H9 (cell line): ENCODE results near the gene CXCR4. TPM values are rescaled to one million over a fixed set of nuclear protein-coding genes. Genes with fewer than 3 reads are reported as not detected.

Experiments used
- DNase-seq: peaks from one replicate; pipeline ENCODE4 v3.0.0-alpha.2; 2017
- H2AFZ ChIP-seq: one replicate; pipeline ENCODE4 v1.6.1; 2013; ENCODE audit warnings: mild to moderate bottlenecking, low read length, control low read depth, moderate library complexity
- H2AK5ac ChIP-seq: 2 replicates; pipeline ENCODE4 v1.6.1; 2013; ENCODE audit warnings: low read length, control low read depth, mixed read lengths; ENCODE audit not compliant: insufficient read length
- H2BK120ac ChIP-seq: one replicate; pipeline ENCODE4 v1.6.1; 2013; ENCODE audit warnings: low read depth, mild to moderate bottlenecking, low read length, control low read depth, inconsistent platforms; ENCODE audit not compliant: poor library complexity, severe bottlenecking
- H2BK12ac ChIP-seq: 2 replicates; pipeline ENCODE4 v1.6.1; 2013; ENCODE audit warnings: low read length, control low read depth, mixed read lengths, low read depth; ENCODE audit not compliant: insufficient read length
- H2BK15ac ChIP-seq: 2 replicates; pipeline ENCODE4 v1.6.1; 2013; ENCODE audit warnings: low read depth, low read length, control low read depth
- H2BK20ac ChIP-seq: one replicate; pipeline ENCODE4 v1.6.1; 2013; ENCODE audit warnings: low read depth, mild to moderate bottlenecking, low read length, control low read depth, inconsistent platforms; ENCODE audit not compliant: poor library complexity, severe bottlenecking
- H2BK5ac ChIP-seq: 2 replicates; pipeline ENCODE4 v1.6.1; 2013; ENCODE audit warnings: low read length, control low read depth, mixed read lengths; ENCODE audit not compliant: insufficient read length
- H3K14ac ChIP-seq: 2 replicates; pipeline ENCODE4 v1.6.1; 2013; ENCODE audit warnings: low read length, control low read depth; ENCODE audit not compliant: insufficient read depth
- H3K18ac ChIP-seq: 2 replicates; pipeline ENCODE4 v1.6.1; 2013; ENCODE audit warnings: low read depth, mild to moderate bottlenecking, mixed read lengths, low read length, control low read depth; ENCODE audit not compliant: insufficient read length
- H3K23ac ChIP-seq: 2 replicates; pipeline ENCODE4 v1.6.1; 2013; ENCODE audit warnings: low read length, control low read depth, mixed read lengths, low read depth; ENCODE audit not compliant: insufficient read length
- H3K23me2 ChIP-seq: 2 replicates; pipeline ENCODE4 v1.6.1; 2013; ENCODE audit warnings: low read depth, mild to moderate bottlenecking, mixed read lengths, low read length, control low read depth; ENCODE audit not compliant: insufficient read length, poor library complexity, severe bottlenecking
- H3K27ac ChIP-seq: 2 replicates; pipeline ENCODE4 v1.5.1; 2013; ENCODE audit warnings: low read length, control low read depth, mixed read lengths, low read depth; ENCODE audit not compliant: insufficient read length
- H3K27me3 ChIP-seq: 2 replicates; pipeline ENCODE4 v1.6.1; 2013; ENCODE audit warnings: low read length, control low read depth, inconsistent platforms; ENCODE audit not compliant: insufficient read depth
- H3K4ac ChIP-seq: 2 replicates; pipeline ENCODE4 v1.6.1; 2013; ENCODE audit warnings: low read depth, mild to moderate bottlenecking, control low read depth, inconsistent platforms, low read length, moderate library complexity
- H3K4me1 ChIP-seq: 2 replicates; pipeline ENCODE4 v1.6.1; 2013; ENCODE audit warnings: low read length, control low read depth, inconsistent platforms; ENCODE audit not compliant: insufficient read depth
- H3K4me2 ChIP-seq: 2 replicates; pipeline ENCODE4 v1.6.1; 2013; ENCODE audit warnings: low read length, control low read depth, mixed read lengths; ENCODE audit not compliant: insufficient read length, insufficient read depth
- H3K56ac ChIP-seq: 2 replicates; pipeline ENCODE4 v1.6.1; 2013; ENCODE audit warnings: low read depth, mild to moderate bottlenecking, mixed read lengths, low read length, control low read depth; ENCODE audit not compliant: insufficient read length
- H3K79me1 ChIP-seq: 2 replicates; pipeline ENCODE4 v1.6.1; 2013; ENCODE audit warnings: low read depth, mild to moderate bottlenecking, moderate library complexity, low read length, control low read depth, inconsistent platforms; ENCODE audit not compliant: insufficient read depth, poor library complexity, severe bottlenecking
- H3K79me2 ChIP-seq: 2 replicates; pipeline ENCODE4 v1.6.1; 2013; ENCODE audit warnings: low read length, control low read depth, inconsistent platforms; ENCODE audit not compliant: insufficient read depth
- H3K9ac ChIP-seq: 2 replicates; pipeline ENCODE4 v1.6.1; 2013; ENCODE audit warnings: low read length, control low read depth, mixed read lengths; ENCODE audit not compliant: insufficient read length; ENCODE audit errors: extremely low read depth
- H3K9me3 ChIP-seq: one replicate; pipeline ENCODE4 v1.6.1; 2013; ENCODE audit warnings: low read depth, low read length, inconsistent platforms; ENCODE audit not compliant: control insufficient read depth
- H3T11ph ChIP-seq: one replicate; pipeline ENCODE4 v1.6.1; 2013; ENCODE audit warnings: mild to moderate bottlenecking, low read length, control low read depth, inconsistent platforms
- H4K20me1 ChIP-seq: one replicate; pipeline ENCODE4 v1.6.1; 2013; ENCODE audit not compliant: control insufficient read depth, insufficient read length, insufficient read depth
- H4K5ac ChIP-seq: 2 replicates; pipeline ENCODE4 v1.6.1; 2013; ENCODE audit warnings: low read depth, mild to moderate bottlenecking, mixed read lengths, low read length, control low read depth; ENCODE audit not compliant: insufficient read length
- H4K8ac ChIP-seq: replicated peaks from 2 replicates; pipeline ENCODE4 v1.6.1; 2013; ENCODE audit warnings: low read length, control low read depth, mixed read lengths, low read depth; ENCODE audit not compliant: insufficient read length
- H4K91ac ChIP-seq: 2 replicates; pipeline ENCODE4 v1.6.1; 2013; ENCODE audit warnings: low read depth, mild to moderate bottlenecking, moderate library complexity, mixed read lengths, low read length, control low read depth; ENCODE audit not compliant: insufficient read length
- H3K27ac Mint-ChIP-seq, 3 experiments: 2 replicates in 2 of 3; 3 replicates in 1 of 3; pipeline ENCODE4 v1.8.0; 2020 to 2021; ENCODE audit warnings: mixed read lengths in 3 of 3, mild to moderate bottlenecking in 1 of 3, moderate library complexity in 1 of 3
- H3K27me3 Mint-ChIP-seq: 2 replicates; pipeline ENCODE4 v1.8.0; 2021; ENCODE audit warnings: low read depth, mild to moderate bottlenecking, moderate library complexity, mixed read lengths
- H3K36me3 Mint-ChIP-seq, 3 experiments: 2 replicates in 2 of 3; 3 replicates in 1 of 3; pipeline ENCODE4 v1.8.0; 2020 to 2021; ENCODE audit warnings: low read depth in 3 of 3, mixed read lengths in 3 of 3; ENCODE audit not compliant: insufficient read depth in 1 of 3
- H3K4me1 Mint-ChIP-seq, 2 experiments: 2 replicates each; pipeline ENCODE4 v1.8.0; 2020; ENCODE audit warnings: mixed read lengths in 2 of 2
- H3K4me3 Mint-ChIP-seq, 2 experiments: 2 replicates in 1 of 2; 3 replicates in 1 of 2; pipeline ENCODE4 v1.8.0; 2020 to 2021; ENCODE audit warnings: mild to moderate bottlenecking in 2 of 2, mixed read lengths in 2 of 2, moderate library complexity in 1 of 2
- H3K9me3 Mint-ChIP-seq, 2 experiments: 2 replicates in 1 of 2; 3 replicates in 1 of 2; pipeline ENCODE4 v1.8.0; 2020; ENCODE audit warnings: mild to moderate bottlenecking in 2 of 2, mixed read lengths in 2 of 2, moderate library complexity in 1 of 2
- CTCF ChIP-seq: fragments of 200-600 bp; sonication (generic); conservative IDR thresholded peaks from 3 replicates; pipeline ENCODE4 v1.8.0; 2021; ENCODE audit warnings: antibody characterized with exemption, mild to moderate bottlenecking
- WGBS: extraction: QIAGEN DNeasy Blood & Tissue Kit; methylation state at CpG from one replicate; pipeline ENCODE4 v1.1.7; 2013; ENCODE audit warnings: missing lambda C conversion rate, low lambda C conversion rate, mixed read lengths; ENCODE audit not compliant: insufficient read length; ENCODE audit errors: extremely low coverage; 5-methylcytosine and 5-hydroxymethylcytosine counted together
- total RNA-seq: library from RNA; stranded (reverse); gene quantifications from 2 replicates; pipeline ENCODE4 v1.2.1, GENCODE V29; 2021

Gene CXCR4
- total RNA-seq, 1 experiment from 2014 or later = 1.0 TPM

GRCh38 chr2:136151021-136151971 is 33.3 kb upstream of the CXCR4 start:
- H2AFZ ChIP-seq = no peak overlapping the region
- no peaks in the 10 kb centered on the region for H3K79me2 ChIP-seq
- H3T11ph ChIP-seq = no peak overlapping the region
- H3K4me2 ChIP-seq = no peak overlapping the region
- H4K8ac ChIP-seq = no peak overlapping the region
- no peak for TF ChIP-seq CTCF
- H3K18ac ChIP-seq = no peak overlapping the region
- no peak overlapping the region for H2BK20ac ChIP-seq
- H3K4ac ChIP-seq = no peak overlapping the region
- no peaks in the 10 kb centered on the region for H3K9me3 ChIP-seq
- no peak overlapping the region for H3K23ac ChIP-seq
- Mint-ChIP-seq H3K4me3 (no peak overlapping the region), H3K9me3 (no peaks in the 10 kb centered on the region; a peak in 1 of 5 replicates), H3K4me1 (no peaks in the 10 kb centered on the region), H3K27ac (no peak overlapping the region), H3K27me3 (peaks cover 3% of the 10 kb centered on the region; the same call in 1 of the 2 replicates), H3K36me3 (no peaks in the 10 kb centered on the region)
- no peak overlapping the region for H3K27ac ChIP-seq
- no peak overlapping the region for H2BK12ac ChIP-seq
- no peak overlapping the region for H2AK5ac ChIP-seq
- H4K91ac ChIP-seq = no peak overlapping the region
- no peaks in the 10 kb centered on the region for H3K23me2 ChIP-seq
- no CpG with 5 or more reads among the region's 7 CpGs for WGBS
- H3K79me1 ChIP-seq = no peaks in the 10 kb centered on the region
- DNase-seq = no peak
- H2BK15ac ChIP-seq = no peak overlapping the region
- H4K5ac ChIP-seq = no peak overlapping the region
- no peaks in the 10 kb centered on the region for H3K27me3 ChIP-seq
- H2BK5ac ChIP-seq = no peak overlapping the region
- H3K9ac ChIP-seq = no peak overlapping the region
- no peak overlapping the region for H2BK120ac ChIP-seq
- no peaks in the 10 kb centered on the region; the same call in 1 of the 2 replicates for H3K4me1 ChIP-seq
- H3K14ac ChIP-seq = no peak overlapping the region
- H3K56ac ChIP-seq = no peak overlapping the region
- H4K20me1 ChIP-seq = no peaks in the 10 kb centered on the region
